DND-41 (cell line): ENCODE measurements around the gene SLC4A7.

ENCODE experiments used
- EZH2 ChIP-seq: IDR thresholded peaks from 3 replicates; pipeline ENCODE4 v1.6.1; 2012; ENCODE audit warnings: borderline replicate concordance, low read depth, mild to moderate bottlenecking, moderate library complexity, low read length, inconsistent platforms; ENCODE audit not compliant: severe bottlenecking
- TF ChIP-seq, protein P1 (sequence below): IDR thresholded peaks from 2 replicates; pipeline ENCODE4 v1.5.1; 2012; ENCODE audit warnings: borderline replicate concordance, low read length, moderate library complexity, mild to moderate bottlenecking; ENCODE audit not compliant: poor library complexity, severe bottlenecking; ENCODE audit errors: extremely low read depth

DNA sequence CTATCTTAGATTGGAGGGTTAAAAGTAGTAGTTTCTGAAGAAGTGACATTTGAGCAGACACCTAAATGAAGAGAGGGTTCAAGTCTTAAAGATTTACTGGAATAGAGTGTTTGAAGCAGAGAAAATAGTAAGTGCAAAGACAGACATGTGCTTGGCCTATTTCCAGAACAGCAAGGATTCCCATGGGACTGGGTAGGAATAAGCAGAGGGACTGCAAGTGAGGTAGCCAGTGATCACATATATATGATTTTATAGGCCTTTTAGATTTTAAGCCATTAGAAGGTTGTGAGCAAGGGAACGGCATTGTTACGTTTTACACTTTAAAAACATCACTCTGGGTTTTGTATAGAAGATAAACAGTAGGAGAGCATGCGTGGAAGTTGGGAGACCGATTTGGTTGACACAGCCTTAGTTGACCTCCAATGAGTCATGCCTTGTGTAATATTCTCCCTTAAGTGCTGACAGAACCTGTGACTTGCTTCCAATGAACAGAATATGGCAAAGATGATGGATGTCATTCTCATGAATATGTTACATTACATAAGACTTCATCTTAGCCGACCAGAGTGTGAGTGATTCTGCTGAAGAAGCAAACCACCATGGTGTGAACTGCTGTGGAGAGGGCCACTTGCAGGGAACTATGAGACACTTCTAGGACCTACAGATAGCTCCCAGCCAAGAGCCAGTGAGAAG lies 37.1 kb upstream of the SLC4A7 start:
- TF ChIP-seq, protein P1, sequence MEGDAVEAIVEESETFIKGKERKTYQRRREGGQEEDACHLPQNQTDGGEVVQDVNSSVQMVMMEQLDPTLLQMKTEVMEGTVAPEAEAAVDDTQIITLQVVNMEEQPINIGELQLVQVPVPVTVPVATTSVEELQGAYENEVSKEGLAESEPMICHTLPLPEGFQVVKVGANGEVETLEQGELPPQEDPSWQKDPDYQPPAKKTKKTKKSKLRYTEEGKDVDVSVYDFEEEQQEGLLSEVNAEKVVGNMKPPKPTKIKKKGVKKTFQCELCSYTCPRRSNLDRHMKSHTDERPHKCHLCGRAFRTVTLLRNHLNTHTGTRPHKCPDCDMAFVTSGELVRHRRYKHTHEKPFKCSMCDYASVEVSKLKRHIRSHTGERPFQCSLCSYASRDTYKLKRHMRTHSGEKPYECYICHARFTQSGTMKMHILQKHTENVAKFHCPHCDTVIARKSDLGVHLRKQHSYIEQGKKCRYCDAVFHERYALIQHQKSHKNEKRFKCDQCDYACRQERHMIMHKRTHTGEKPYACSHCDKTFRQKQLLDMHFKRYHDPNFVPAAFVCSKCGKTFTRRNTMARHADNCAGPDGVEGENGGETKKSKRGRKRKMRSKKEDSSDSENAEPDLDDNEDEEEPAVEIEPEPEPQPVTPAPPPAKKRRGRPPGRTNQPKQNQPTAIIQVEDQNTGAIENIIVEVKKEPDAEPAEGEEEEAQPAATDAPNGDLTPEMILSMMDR = no peak
- no peak for TF ChIP-seq EZH2
